CD4-positive, alpha-beta T cell treated with Interleukin-6 at 100 ng/mL for 8 hours (primary cell): ENCODE measurements around the gene MCRIP1.
"Not testable (repeated sequence)": the region's sequence is repeated elsewhere in the genome, so short reads cannot be mapped to it uniquely, and the experiment has no call there.

ENCODE experiments used
- DNase-seq: peaks from one replicate; pipeline ENCODE4 v3.0.0-alpha.2; 2020; ENCODE audit warnings: mixed read lengths, low spot score

Gene MCRIP1

GRCh38 chr17:81840826-81841778, 8.0 kb upstream of the MCRIP1 start:
- DNase-seq: no peak

GRCh38 chr17:81840059-81840458, 7.0 kb upstream of the MCRIP1 start:
- not testable (repeated sequence) for DNase-seq

GRCh38 chr17:81839301-81839700, 6.2 kb upstream of the MCRIP1 start:
- DNase-seq: no peak

GRCh38 chr17:81838753-81839255, 5.7 kb upstream of the MCRIP1 start:
- no peak for DNase-seq

GRCh38 chr17:81837641-81838040, 4.5 kb upstream of the MCRIP1 start:
- no peak for DNase-seq

- no peak for DNase-seq
Measured at GRCh38 chr17:81834831-81835267, 1.8 kb upstream of the MCRIP1 start, which contains the start of gene PPP1R27. TSS of gene PPP1R27 (minus strand) at chr17:81835050. CDS start at chr17:81834953, 97 bp downstream.

GRCh38 chr17:81833921-81834830, 1.1 kb upstream of the MCRIP1 start:
- no peak for DNase-seq

GRCh38 chr17:81832608-81833159, 407 bp downstream of the MCRIP1 start:
- DNase-seq: no peak

GRCh38 chr17:81831957-81832607, 1.0 kb downstream of the MCRIP1 start:
- peak; percentile 37 for DNase-seq

- DNase-seq: no peak
Measured at GRCh38 chr17:81831563-81831956, 1.5 kb downstream of the MCRIP1 start.

GRCh38 chr17:81829858-81830257, 3.2 kb downstream of the MCRIP1 start:
- DNase-seq: no peak

GRCh38 chr17:81828656-81829055, 4.4 kb downstream of the MCRIP1 start:
- no peak for DNase-seq

GRCh38 chr17:81825841-81826466, 7.1 kb downstream of the MCRIP1 start:
- DNase-seq: no peak

GRCh38 chr17:81824595-81824994, 8.5 kb downstream of the MCRIP1 start:
- DNase-seq: no peak

- no peak for DNase-seq
Measured at GRCh38 chr17:81823820-81824550, 9.1 kb downstream of the MCRIP1 start.

GRCh38 chr17:81822996-81823819, 9.9 kb downstream of the MCRIP1 start:
- DNase-seq: no peak

- no peak for DNase-seq
Measured at GRCh38 chr17:81822312-81822637, 10.8 kb downstream of the MCRIP1 start.

GRCh38 chr17:81821603-81822311, 11.3 kb downstream of the MCRIP1 start:
- no peak for DNase-seq

- DNase-seq: no peak
Measured at GRCh38 chr17:81821147-81821546, 11.9 kb downstream of the MCRIP1 start.
